ENCODE results near the gene RALGPS1.

DNA sequence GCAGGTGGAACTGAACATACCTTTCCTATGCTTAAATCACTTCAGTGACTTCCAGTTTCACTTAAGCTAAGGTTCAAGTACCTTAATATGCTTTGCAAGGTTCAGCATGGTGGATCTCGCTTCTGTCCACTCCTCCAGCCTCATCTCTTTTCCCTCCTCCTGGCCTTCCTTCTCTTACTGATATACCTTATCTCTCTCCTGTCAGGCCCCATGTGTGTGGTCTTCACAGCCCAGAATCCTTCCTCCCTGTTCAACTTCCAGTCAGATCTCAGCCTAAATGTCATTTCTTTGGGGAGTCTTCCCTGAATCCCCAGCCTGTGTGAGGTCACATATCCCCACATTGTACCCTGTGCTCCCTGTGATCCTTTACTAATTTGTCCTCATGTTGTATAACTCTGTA lies 120.1 kb downstream of the RALGPS1 start:
- TF ChIP-seq POLR2A (IDR thresholded peaks at IDR 0.05; ENCODE audit: low read depth) (no peak), CTCF (IDR thresholded peaks at IDR 0.05) (no peak), POLR2AphosphoS5 (IDR thresholded peaks at IDR 0.05) (no peak), EP300 (IDR thresholded peaks at IDR 0.05) (no peak)
